Loucy (cell line): ENCODE data around the gene CNPY1.

Experiments used
- H2AFZ ChIP-seq: fragments of 200-600 bp; sonication (generic); 2 replicates; pipeline ENCODE4 v1.6.0; 2016; ENCODE audit warnings: antibody characterized with exemption, mild to moderate bottlenecking, low read length, moderate library complexity
- H3F3A ChIP-seq: fragments of 200-600 bp; 2 replicates; pipeline ENCODE4 v1.6.0; 2016; ENCODE audit warnings: antibody characterized with exemption, low read depth, mild to moderate bottlenecking
- H3K27me3 ChIP-seq: fragments of 200-600 bp; sonication (generic); 2 replicates; pipeline ENCODE4 v1.6.1; 2014; ENCODE audit warnings: low read length, mild to moderate bottlenecking; ENCODE audit not compliant: insufficient read depth, poor library complexity, severe bottlenecking
- H3K36me3 ChIP-seq: fragments of 200-600 bp; sonication (generic); 2 replicates; pipeline ENCODE4 v1.6.1; 2016; ENCODE audit warnings: low read length; ENCODE audit not compliant: insufficient read depth
- H3K4me1 ChIP-seq: fragments of 200-600 bp; sonication (generic); 2 replicates; pipeline ENCODE4 v1.5.1; 2014; ENCODE audit warnings: low read length, mild to moderate bottlenecking; ENCODE audit not compliant: insufficient read depth, poor library complexity, severe bottlenecking
- H3K4me2 ChIP-seq: fragments of 200-600 bp; sonication (generic); 2 replicates; pipeline ENCODE4 v1.6.0; 2014; ENCODE audit warnings: antibody characterized with exemption, low read length, low read depth, mild to moderate bottlenecking; ENCODE audit not compliant: poor library complexity, severe bottlenecking
- H3K4me3 ChIP-seq: fragments of 200-600 bp; sonication (generic); 2 replicates; pipeline ENCODE4 v1.5.1; 2014; ENCODE audit warnings: low read length, mild to moderate bottlenecking, mixed read lengths; ENCODE audit not compliant: poor library complexity, severe bottlenecking
- H3K79me2 ChIP-seq: fragments of 200-600 bp; sonication (generic); 2 replicates; pipeline ENCODE4 v1.6.1; 2014; ENCODE audit warnings: low read length; ENCODE audit not compliant: insufficient read depth
- H3K9ac ChIP-seq: fragments of 200-600 bp; sonication (generic); 2 replicates; pipeline ENCODE4 v1.6.0; 2014; ENCODE audit warnings: mild to moderate bottlenecking, low read depth, low read length, moderate library complexity; ENCODE audit not compliant: poor library complexity, severe bottlenecking
- H3K9me2 ChIP-seq: fragments of 200-600 bp; sonication (generic); replicated peaks from 2 replicates; pipeline ENCODE4 v1.6.1; 2016; ENCODE audit warnings: low read depth, low read length, mixed read lengths
- H3K9me3 ChIP-seq: fragments of 200-600 bp; sonication (generic); 2 replicates; pipeline ENCODE4 v1.6.1; 2014; ENCODE audit warnings: mild to moderate bottlenecking, antibody characterized with exemption, low read length, low read depth; ENCODE audit not compliant: insufficient read depth
- H4K20me1 ChIP-seq: fragments of 200-600 bp; sonication (generic); 2 replicates; pipeline ENCODE4 v1.6.0; 2014; ENCODE audit warnings: antibody characterized with exemption, low read length, mild to moderate bottlenecking; ENCODE audit not compliant: insufficient read depth, poor library complexity, severe bottlenecking
- EZH2phosphoT487 ChIP-seq: fragments of 200-600 bp; IDR thresholded peaks from 2 replicates; pipeline ENCODE4 v1.6.1; 2018; ENCODE audit warnings: antibody characterized with exemption, mild to moderate bottlenecking, moderate library complexity, borderline replicate concordance
- TF ChIP-seq, protein P1 (sequence below): fragments of 200-600 bp; sonication (generic); conservative IDR thresholded peaks from 2 replicates; pipeline ENCODE4 v1.5.1; 2014; ENCODE audit warnings: mild to moderate bottlenecking, antibody characterized with exemption, low read length

The CNPY1 gene

DNA sequence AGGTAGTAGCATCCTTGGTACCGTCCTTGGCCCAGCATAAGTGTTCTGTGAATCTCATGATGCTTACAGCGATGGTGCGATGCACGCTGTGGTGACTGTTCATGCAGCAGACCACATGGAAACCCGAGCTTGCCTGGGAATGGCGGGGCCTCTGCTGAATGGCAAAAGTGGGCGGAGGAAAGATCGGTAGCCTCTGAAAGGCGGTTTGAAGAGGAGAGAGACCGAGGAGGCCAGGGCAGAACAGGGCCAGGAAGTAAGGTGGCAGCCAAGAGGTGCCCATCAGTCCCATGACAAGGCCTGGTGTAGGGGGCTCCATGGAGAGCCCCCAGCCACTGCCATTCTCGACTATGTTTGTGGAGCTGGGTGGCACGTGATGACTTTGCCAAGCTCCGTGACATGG is 33.2 kb upstream of the CNPY1 start:
- TF ChIP-seq, protein P1, sequence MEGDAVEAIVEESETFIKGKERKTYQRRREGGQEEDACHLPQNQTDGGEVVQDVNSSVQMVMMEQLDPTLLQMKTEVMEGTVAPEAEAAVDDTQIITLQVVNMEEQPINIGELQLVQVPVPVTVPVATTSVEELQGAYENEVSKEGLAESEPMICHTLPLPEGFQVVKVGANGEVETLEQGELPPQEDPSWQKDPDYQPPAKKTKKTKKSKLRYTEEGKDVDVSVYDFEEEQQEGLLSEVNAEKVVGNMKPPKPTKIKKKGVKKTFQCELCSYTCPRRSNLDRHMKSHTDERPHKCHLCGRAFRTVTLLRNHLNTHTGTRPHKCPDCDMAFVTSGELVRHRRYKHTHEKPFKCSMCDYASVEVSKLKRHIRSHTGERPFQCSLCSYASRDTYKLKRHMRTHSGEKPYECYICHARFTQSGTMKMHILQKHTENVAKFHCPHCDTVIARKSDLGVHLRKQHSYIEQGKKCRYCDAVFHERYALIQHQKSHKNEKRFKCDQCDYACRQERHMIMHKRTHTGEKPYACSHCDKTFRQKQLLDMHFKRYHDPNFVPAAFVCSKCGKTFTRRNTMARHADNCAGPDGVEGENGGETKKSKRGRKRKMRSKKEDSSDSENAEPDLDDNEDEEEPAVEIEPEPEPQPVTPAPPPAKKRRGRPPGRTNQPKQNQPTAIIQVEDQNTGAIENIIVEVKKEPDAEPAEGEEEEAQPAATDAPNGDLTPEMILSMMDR: no peak
- no peak for TF ChIP-seq EZH2phosphoT487
- no peaks in the 10 kb centered on the region for H3K36me3 ChIP-seq

DNA sequence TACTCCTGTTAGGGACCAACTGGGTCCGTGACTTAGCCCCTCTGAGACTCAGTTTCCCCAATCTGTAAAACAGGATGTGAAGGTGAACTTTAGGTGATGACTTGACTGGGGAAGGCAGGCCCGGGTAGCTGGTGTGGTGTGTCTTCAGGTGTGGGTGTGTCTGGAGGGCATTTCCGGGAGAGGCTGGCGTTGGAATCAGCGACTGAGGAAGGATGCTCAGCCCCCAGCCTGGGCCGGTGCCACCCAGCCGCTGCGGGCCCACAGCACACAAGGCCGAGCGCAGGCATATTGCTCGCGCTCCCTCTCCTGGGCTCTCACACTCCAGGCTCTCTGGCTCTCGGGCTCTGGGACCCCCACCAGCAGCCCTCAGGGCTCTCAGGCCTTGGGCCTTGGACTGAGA is 31.7 kb upstream of the CNPY1 start:
- Histone ChIP-seq H2AFZ (no peak overlapping the region), H3K9ac (no peak overlapping the region), H3K4me1 (no peaks in the 10 kb centered on the region), H3K4me2 (no peak overlapping the region), H3K4me3 (no peak overlapping the region), H3K36me3 (no peaks in the 10 kb centered on the region), H3F3A (no peaks in the 10 kb centered on the region), H3K79me2 (no peaks in the 10 kb centered on the region), H4K20me1 (no peaks in the 10 kb centered on the region), H3K9me2 (no peaks in the 10 kb centered on the region), H3K27me3 (no peaks in the 10 kb centered on the region), H3K9me3 (no peaks in the 10 kb centered on the region)
- TF ChIP-seq, protein P1: no peak
- no peak for TF ChIP-seq EZH2phosphoT487

More for the DNA sequence above, 33.2 kb upstream of the CNPY1 start:
- Histone ChIP-seq H3K4me3 (no peak overlapping the region), H3K79me2 (no peaks in the 10 kb centered on the region), H3K9ac (no peak overlapping the region), H3K4me2 (no peak overlapping the region), H3K9me3 (no peaks in the 10 kb centered on the region), H3K27me3 (no peaks in the 10 kb centered on the region), H4K20me1 (no peaks in the 10 kb centered on the region), H3F3A (no peaks in the 10 kb centered on the region), H2AFZ (no peak overlapping the region), H3K4me1 (no peaks in the 10 kb centered on the region), H3K9me2 (no peaks in the 10 kb centered on the region)

DNA sequence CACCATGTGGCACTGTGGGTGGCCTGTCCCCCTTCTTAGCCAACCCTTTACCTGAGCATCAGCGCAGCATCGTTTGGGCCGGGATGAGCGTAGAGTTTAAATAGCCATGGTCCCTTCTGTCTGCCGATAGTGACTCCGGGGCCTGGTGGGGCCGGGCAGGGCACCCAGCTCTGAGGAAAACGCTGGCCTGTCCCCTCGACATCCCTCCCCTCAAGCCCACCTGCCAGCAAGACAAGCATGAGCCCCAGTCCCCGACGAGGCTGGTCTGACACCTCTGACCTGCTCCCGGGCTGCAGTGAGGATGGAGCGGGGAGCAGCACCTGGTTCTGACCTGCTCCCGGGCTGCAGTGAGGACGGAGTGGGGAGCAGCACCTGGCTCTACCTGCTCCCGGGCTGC is 31.1 kb upstream of the CNPY1 start:
- no peak overlapping the region for H3K4me2 ChIP-seq
- H3K36me3 ChIP-seq: no peaks in the 10 kb centered on the region
- H3K4me1 ChIP-seq: no peaks in the 10 kb centered on the region
- H4K20me1 ChIP-seq: no peaks in the 10 kb centered on the region
- no peaks in the 10 kb centered on the region for H3K79me2 ChIP-seq
- H3K9me2 ChIP-seq: no peaks in the 10 kb centered on the region
- no peaks in the 10 kb centered on the region for H3K27me3 ChIP-seq
- H3K9ac ChIP-seq: no peak overlapping the region
- H2AFZ ChIP-seq: no peak overlapping the region
- H3F3A ChIP-seq: no peaks in the 10 kb centered on the region
- no peak overlapping the region for H3K4me3 ChIP-seq
- no peak for TF ChIP-seq EZH2phosphoT487
- TF ChIP-seq, protein P1: no peak
- no peaks in the 10 kb centered on the region for H3K9me3 ChIP-seq
